ENCODE data around the gene ATOH7.

DNA sequence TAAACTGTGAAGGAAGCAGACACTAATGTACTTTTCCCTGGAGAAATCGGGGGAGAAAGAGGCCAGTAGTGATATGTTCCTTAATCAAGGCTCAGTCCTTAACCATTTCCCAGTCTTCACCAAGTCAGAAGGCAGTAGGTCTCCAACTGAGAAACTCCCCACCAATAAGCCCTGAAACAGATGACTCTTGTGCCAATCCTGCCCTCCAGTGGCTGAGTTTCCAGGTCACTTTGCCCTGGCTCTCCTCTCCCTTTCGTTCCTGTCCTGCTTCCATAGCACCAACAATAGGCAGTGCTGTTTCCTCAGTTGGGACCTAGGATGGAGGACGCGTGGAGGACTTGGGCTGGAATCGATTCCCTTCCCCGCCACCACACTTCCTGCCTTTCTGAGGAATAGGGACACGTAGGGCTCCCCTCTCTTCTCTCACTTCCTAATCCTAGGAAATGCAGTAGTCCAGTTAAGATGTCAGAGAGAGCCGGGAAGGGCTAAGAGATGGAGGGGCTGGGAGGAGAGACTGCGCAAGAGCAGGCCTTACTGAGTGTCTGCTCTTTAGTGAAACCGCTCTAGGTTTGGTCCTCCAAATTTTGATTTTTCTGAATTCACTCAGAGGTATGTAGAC, 23.4 kb downstream of the ATOH7 start:
- TF ChIP-seq CTCF (conservative IDR thresholded peaks at IDR 0.05; ENCODE audit: low read length) (peak; percentile 79), EZH2phosphoT487 (IDR thresholded peaks at IDR 0.05; ENCODE audit: borderline replicate concordance, low read depth, low read length) (no peak)
